HCT116 (cell line): ENCODE data around the gene TEKT3. TPM values are rescaled to one million over a fixed set of nuclear protein-coding genes. Genes with fewer than 3 reads are reported as not detected.
A peak's percentile ranks its signal among the peaks of the same experiment; 100 is the strongest.

Experiments
- ATAC-seq: fragments of 200-7000 bp; cut with Tn5 transposase; 2 replicates; pipeline ENCODE4 v1.9.1; 2020; ENCODE audit warnings: mild to moderate bottlenecking, moderate library complexity
- Bru-seq: library from RNA; stranded (reverse); fragments of 400-500 nt; gene quantifications from one replicate; lab custom pipeline; 2021; lab: Mats Ljungman, UMichigan
- BruChase-seq, 2 experiments: library from RNA; stranded (reverse); fragments of 400-500 nt; gene quantifications; one replicate each; lab custom pipeline; 2021; lab: Mats Ljungman, UMichigan
- BruUV-seq: library from RNA; stranded (reverse); fragments of 400-500 nt; replicated peaks from 2 replicates; lab custom pipeline; 2021; lab: Mats Ljungman, UMichigan
- CTCF ChIA-PET: fragments of 300-600 bp; sonication (Branson Sonifier 250); formaldehyde crosslinking; loops from one replicate; lab custom pipeline; 2021; ENCODE audit warnings: antibody characterized with exemption; lab: Charles Lee
- POLR2A ChIA-PET: fragments of 300-600, 350-600 bp; sonication (Branson Sonifier 250); formaldehyde crosslinking; loops from one replicate; lab custom pipeline; 2021; ENCODE audit warnings: antibody characterized with exemption; lab: Charles Lee
- RAD21 ChIA-PET, 2 experiments: fragments of 300-600 bp; sonication (Branson Sonifier 250); formaldehyde crosslinking; loops; one replicate each; lab custom pipeline; 2023; ENCODE audit warnings: low total read pairs in 2 of 2; ENCODE audit not compliant: uncharacterized antibody in 2 of 2, unreplicated experiment in 2 of 2, low non-redundant PET in 1 of 2; lab: Charles Lee
- DNase-seq: peaks from one replicate; pipeline ENCODE4 v3.0.0-alpha.2; 2010; ENCODE audit warnings: low read depth, low spot score
- H2AFZ ChIP-seq: fragments of 200-600 bp; shearing (Covaris generic), sonication (generic); 2 replicates; pipeline ENCODE4 v1.6.1; 2017; ENCODE audit warnings: low read depth, mixed run types, mixed read lengths, antibody characterized with exemption, low read length; ENCODE audit not compliant: poor library complexity, severe bottlenecking
- H3K27ac ChIP-seq: 2 replicates; pipeline ENCODE4 v1.5.1; 2012; ENCODE audit warnings: low read depth, low read length
- H3K27me3 ChIP-seq: fragments of 200-600 bp; sonication (generic); 2 replicates; pipeline ENCODE4 v1.6.1; 2016; ENCODE audit warnings: mixed run types, low read length, mixed read lengths; ENCODE audit not compliant: insufficient read depth
- H3K36me3 ChIP-seq, 2 experiments: fragments of 200-500 bp in 1 of 2; fragments of 200-600 bp in 1 of 2; sonication (Bioruptor generic) in 1 of 2; sonication (generic) in 1 of 2; 2 replicates each; pipeline versions ENCODE4 v1.5.1 to v1.6.1; 2014 to 2016; ENCODE audit warnings: low read length in 2 of 2, inconsistent platforms in 1 of 2, mixed read lengths in 1 of 2, mixed run types in 1 of 2; ENCODE audit not compliant: insufficient read depth in 2 of 2, control insufficient read depth in 1 of 2
- H3K4me1 ChIP-seq, 2 experiments: fragments of 200-600 bp in 1 of 2; sonication (generic) in 1 of 2; 2 replicates each; pipeline versions ENCODE4 v1.5.1 to v1.6.1; 2012 to 2017; ENCODE audit warnings: low read length in 2 of 2, inconsistent platforms in 1 of 2, mild to moderate bottlenecking in 1 of 2, mixed read lengths in 1 of 2, mixed run types in 1 of 2, moderate library complexity in 1 of 2; ENCODE audit not compliant: insufficient read depth in 2 of 2, control insufficient read depth in 1 of 2
- H3K4me2 ChIP-seq: fragments of 200-600 bp; sonication (generic); 2 replicates; pipeline ENCODE4 v1.6.1; 2017; ENCODE audit warnings: mixed run types, low read length, mixed read lengths
- H3K4me3 ChIP-seq, 2 experiments: fragments of 200-600 bp in 1 of 2; sonication (generic) in 1 of 2; replicated peaks in 1 of 2; 2 replicates each; pipeline ENCODE4 v1.5.1; 2011 to 2016; ENCODE audit warnings: low read length in 2 of 2, control low read depth in 1 of 2, low read depth in 1 of 2, mild to moderate bottlenecking in 1 of 2, mixed read lengths in 1 of 2, mixed run types in 1 of 2
- H3K79me2 ChIP-seq: fragments of 200-600 bp; sonication (generic); 2 replicates; pipeline ENCODE4 v1.6.1; 2017; ENCODE audit warnings: mild to moderate bottlenecking, mixed run types, low read length, moderate library complexity, mixed read lengths; ENCODE audit not compliant: insufficient read depth
- H3K9ac ChIP-seq: fragments of 200-600 bp; sonication (generic); 2 replicates; pipeline ENCODE4 v1.6.1; 2016; ENCODE audit warnings: low read length, mixed read lengths
- H3K9me2 ChIP-seq: fragments of 200-600 bp; sonication (generic), shearing (Covaris generic); 2 replicates; pipeline ENCODE4 v1.6.1; 2017; ENCODE audit warnings: mixed run types, mild to moderate bottlenecking, moderate library complexity; ENCODE audit not compliant: insufficient read depth
- H3K9me3 ChIP-seq, 2 experiments: fragments of 200-500 bp in 1 of 2; fragments of 200-600 bp in 1 of 2; sonication (Bioruptor generic) in 1 of 2; sonication (generic) in 1 of 2; 2 replicates each; pipeline ENCODE4 v1.6.1; 2014 to 2017; ENCODE audit warnings: low read length in 2 of 2, mixed read lengths in 2 of 2, inconsistent platforms in 1 of 2, low read depth in 1 of 2, mild to moderate bottlenecking in 1 of 2, mixed run types in 1 of 2, moderate library complexity in 1 of 2; ENCODE audit not compliant: control insufficient read depth in 1 of 2, insufficient read depth in 1 of 2
- H4K20me1 ChIP-seq: fragments of 200-600 bp; sonication (generic), shearing (Covaris generic); 2 replicates; pipeline ENCODE4 v1.6.1; 2017; ENCODE audit warnings: mixed run types, mild to moderate bottlenecking, moderate library complexity; ENCODE audit not compliant: insufficient read depth
- ATF3 ChIP-seq: IDR thresholded peaks from 2 replicates; pipeline ENCODE4 v1.6.1; 2012
- CBX3 ChIP-seq: IDR thresholded peaks from 2 replicates; pipeline ENCODE4 v1.6.1; 2012; ENCODE audit warnings: low read depth
- CEBPB ChIP-seq: IDR thresholded peaks from 2 replicates; pipeline ENCODE4 v1.6.1; 2012; ENCODE audit warnings: low read depth
- CTCF ChIP-seq, 3 experiments: fragments of 200-600 bp in 1 of 3; sonication (generic) in 1 of 3; IDR thresholded peaks in 2 of 3; conservative IDR thresholded peaks in 1 of 3; 2 replicates each; pipeline ENCODE4 v1.5.1; 2012 to 2017; ENCODE audit warnings: low read depth in 2 of 3, low read length in 2 of 3, antibody characterized with exemption in 1 of 3, borderline replicate concordance in 1 of 3, control low read depth in 1 of 3, mild to moderate bottlenecking in 1 of 3, mixed read lengths in 1 of 3, mixed run types in 1 of 3, moderate library complexity in 1 of 3; ENCODE audit not compliant: insufficient read depth in 1 of 3
- EGR1 ChIP-seq: IDR thresholded peaks from 2 replicates; pipeline ENCODE4 v1.6.1; 2012; ENCODE audit warnings: low read depth
- EZH2 ChIP-seq: fragments of 200-600 bp; sonication (generic); IDR thresholded peaks from 2 replicates; pipeline ENCODE4 v1.6.1; 2017; ENCODE audit warnings: antibody characterized with exemption, mixed run types
- EZH2phosphoT487 ChIP-seq: fragments of 200-600 bp; IDR thresholded peaks from 2 replicates; pipeline ENCODE4 v1.6.1; 2018; ENCODE audit warnings: antibody characterized with exemption, borderline replicate concordance
- FOSL1 ChIP-seq: IDR thresholded peaks from 2 replicates; pipeline ENCODE4 v1.6.1; 2012; ENCODE audit warnings: low read depth
- JUND ChIP-seq: IDR thresholded peaks from 2 replicates; pipeline ENCODE4 v1.6.1; 2012
- POLR2AphosphoS5 ChIP-seq: IDR thresholded peaks from 2 replicates; pipeline ENCODE4 v1.6.1; 2011; ENCODE audit warnings: mild to moderate bottlenecking, low read depth, low read length, moderate library complexity
- RAD21 ChIP-seq: IDR thresholded peaks from 2 replicates; pipeline ENCODE4 v1.6.1; 2012; ENCODE audit warnings: low read depth, mild to moderate bottlenecking
- REST ChIP-seq: IDR thresholded peaks from 2 replicates; pipeline ENCODE4 v1.6.1; 2012; ENCODE audit warnings: low read depth
- YY1 ChIP-seq: IDR thresholded peaks from 2 replicates; pipeline ENCODE4 v1.6.1; 2011; ENCODE audit warnings: low read length, low read depth, moderate library complexity, mild to moderate bottlenecking; ENCODE audit not compliant: insufficient replicate concordance; ENCODE audit errors: extremely low read depth
- ZNF274 ChIP-seq: fragments of 200-500 bp; sonication (Bioruptor generic); IDR thresholded peaks from 2 replicates; pipeline ENCODE4 v1.6.1; 2014; ENCODE audit warnings: mild to moderate bottlenecking, low read depth, low read length, inconsistent platforms
- intact Hi-C: fragments of 100-400 bp; cut with micrococcal nuclease; formaldehyde crosslinking; loops from 2 replicates; pipeline ENCODE4 v1.10.0; 2022
- long read RNA-seq: library from polyadenylated mRNA; unstranded; transcript quantifications from one replicate; pipeline ENCODE4 v2.0.0, GENCODE V29; 2021; ENCODE audit not compliant: unreplicated experiment
- polyA plus RNA-seq: library from polyadenylated mRNA; unstranded; fragments of >200 nt; gene quantifications from 2 replicates; pipeline ENCODE4 v1.2.1, GENCODE V29; 2012; ENCODE audit warnings: missing spikeins
- total RNA-seq: library from RNA; stranded (reverse); gene quantifications from one replicate; pipeline ENCODE4 v1.2.1, GENCODE V29; 2021; ENCODE audit not compliant: unreplicated experiment
- TF ChIP-seq, protein P1 (sequence below): IDR thresholded peaks from 2 replicates; pipeline ENCODE4 v1.6.1; 2011; ENCODE audit warnings: mild to moderate bottlenecking, low read length, moderate library complexity; ENCODE audit not compliant: insufficient replicate concordance; ENCODE audit errors: extremely low read depth

Gene TEKT3
- total RNA-seq (0.64 TPM), Bru-seq, nascent RNA (percentile 26 among the genes with signal in this experiment), BruChase-seq, experiment 1, labeled RNA remaining after a 6-hour chase (percentile 27 among the genes with signal in this experiment), BruChase-seq, experiment 2, labeled RNA remaining after a 2-hour chase (percentile 31 among the genes with signal in this experiment)
- 0.99 and 1.5 TPM in 2 replicates for polyA plus RNA-seq
- long read RNA-seq, result 0 reads

GRCh38 chr17:15341385-15341849 lies at the start of gene TEKT3:
TSS of gene TEKT3 (minus strand) at chr17:15341597. CDS start at chr17:15331585, 10,012 bp downstream.
- POLR2A ChIA-PET, result no interaction called here
- intact Hi-C loops, result no loop called here
- no peak for TF ChIP-seq EGR1
- TF ChIP-seq ZNF274, result no peak
- TF ChIP-seq YY1, result no peak
- no peak for TF ChIP-seq EZH2phosphoT487
- TF ChIP-seq REST, result no peak
- TF ChIP-seq ATF3, result no peak
- TF ChIP-seq, protein P1, sequence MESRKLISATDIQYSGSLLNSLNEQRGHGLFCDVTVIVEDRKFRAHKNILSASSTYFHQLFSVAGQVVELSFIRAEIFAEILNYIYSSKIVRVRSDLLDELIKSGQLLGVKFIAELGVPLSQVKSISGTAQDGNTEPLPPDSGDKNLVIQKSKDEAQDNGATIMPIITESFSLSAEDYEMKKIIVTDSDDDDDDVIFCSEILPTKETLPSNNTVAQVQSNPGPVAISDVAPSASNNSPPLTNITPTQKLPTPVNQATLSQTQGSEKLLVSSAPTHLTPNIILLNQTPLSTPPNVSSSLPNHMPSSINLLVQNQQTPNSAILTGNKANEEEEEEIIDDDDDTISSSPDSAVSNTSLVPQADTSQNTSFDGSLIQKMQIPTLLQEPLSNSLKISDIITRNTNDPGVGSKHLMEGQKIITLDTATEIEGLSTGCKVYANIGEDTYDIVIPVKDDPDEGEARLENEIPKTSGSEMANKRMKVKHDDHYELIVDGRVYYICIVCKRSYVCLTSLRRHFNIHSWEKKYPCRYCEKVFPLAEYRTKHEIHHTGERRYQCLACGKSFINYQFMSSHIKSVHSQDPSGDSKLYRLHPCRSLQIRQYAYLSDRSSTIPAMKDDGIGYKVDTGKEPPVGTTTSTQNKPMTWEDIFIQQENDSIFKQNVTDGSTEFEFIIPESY, result no peak
- no peak for TF ChIP-seq CEBPB
- TF ChIP-seq CBX3, result no peak
- TF ChIP-seq POLR2AphosphoS5, result no peak
- TF ChIP-seq CTCF (IDR thresholded peaks at IDR 0.05 in 2 of 3, conservative IDR thresholded peaks at IDR 0.05 in 1 of 3; ENCODE audit: borderline replicate concordance in 1 of 3, insufficient read depth in 1 of 3, low read depth in 2 of 3, low read length in 2 of 3), result no peak
- no peak for TF ChIP-seq RAD21
- no peak for TF ChIP-seq FOSL1
- TF ChIP-seq JUND, result no peak
- TF ChIP-seq EZH2, result no peak
- no peak within 1 kb of the TSS for H2AFZ ChIP-seq
- no peak within 1 kb of the TSS for H3K9ac ChIP-seq
- no peaks in the 10 kb centered on the region for H3K36me3 ChIP-seq
- no peaks in the 10 kb centered on the region for H4K20me1 ChIP-seq
- H3K4me3 ChIP-seq, result no peak within 1 kb of the TSS
- RAD21 ChIA-PET, result no interaction called here
- no peak within 1 kb of the TSS for H3K4me2 ChIP-seq
- DNase-seq, result no peak
- CTCF ChIA-PET, result no interaction called here
- H3K27me3 ChIP-seq, result no peaks in the 10 kb centered on the region
- H3K9me2 ChIP-seq, result no peaks in the 10 kb centered on the region
- H3K4me1 ChIP-seq, result no peaks in the 10 kb centered on the region
- no peak within 1 kb of the TSS for H3K27ac ChIP-seq
- H3K79me2 ChIP-seq, result no peaks in the 10 kb centered on the region
- H3K9me3 ChIP-seq, result no peaks in the 10 kb centered on the region
- ATAC-seq, result no peak
- BruUV-seq, result no TSS peak
